SW 1271 (cell line): Measurements from ENCODE around the gene ZNF319.

Experiments
- DNase-seq, 2 experiments: peaks; one replicate each; lab custom pipeline; 2025; lab: John Stamatoyannopoulos, UW

ZNF319 gene

GRCh38 chr16:58037365-58038057 lies 37.0 kb upstream of the ZNF319 start:
- no peak for DNase-seq

- no peak for DNase-seq
Observed at GRCh38 chr16:58036943-58037342, 36.5 kb upstream of the ZNF319 start.

- no peak for DNase-seq
Observed at GRCh38 chr16:58035356-58036170, 35.1 kb upstream of the ZNF319 start.

- DNase-seq, result no peak
Observed at GRCh38 chr16:58034774-58035173, 34.3 kb upstream of the ZNF319 start.

GRCh38 chr16:58034128-58034685 lies 33.7 kb upstream of the ZNF319 start:
- no peak for DNase-seq

GRCh38 chr16:58032710-58033293 lies 32.3 kb upstream of the ZNF319 start:
- DNase-seq, result no peak

GRCh38 chr16:58031016-58031800 lies 30.7 kb upstream of the ZNF319 start:
- no peak for DNase-seq

GRCh38 chr16:58030136-58030840 lies 29.8 kb upstream of the ZNF319 start:
- no peak for DNase-seq

- no peak for DNase-seq
Observed at GRCh38 chr16:58029410-58029809, 28.9 kb upstream of the ZNF319 start.

- DNase-seq, result no peak
Observed at GRCh38 chr16:58028541-58029070, 28.1 kb upstream of the ZNF319 start.

- DNase-seq, result no peak
Observed at GRCh38 chr16:58027916-58028455, 27.5 kb upstream of the ZNF319 start.

- no peak for DNase-seq
Observed at GRCh38 chr16:58027161-58027915, 26.9 kb upstream of the ZNF319 start.

GRCh38 chr16:58026705-58027160 lies 26.3 kb upstream of the ZNF319 start:
- DNase-seq, result no peak

GRCh38 chr16:58026139-58026704 lies 25.8 kb upstream of the ZNF319 start:
- DNase-seq, result no peak

- DNase-seq, result peak in 1 of 2 experiments; percentile 41
Observed at GRCh38 chr16:58025351-58026138, 25.1 kb upstream of the ZNF319 start, which contains the start of gene MMP15. MMP15 (plus strand) TSS chr16:58025754; CDS start chr16:58026351, 597 bp downstream.

GRCh38 chr16:58024486-58025350 lies 24.2 kb upstream of the ZNF319 start:
- DNase-seq, result no peak

- DNase-seq, result no peak
Observed at GRCh38 chr16:58022601-58023371, 22.3 kb upstream of the ZNF319 start.
